GM18861 (cell line): ENCODE data around the gene PTGIS.
"Not testable (repeated sequence)": the region's sequence is repeated elsewhere in the genome, so short reads cannot be mapped to it uniquely, and the experiment has no call there.

Experiments
- ATAC-seq: cut with Tn5 transposase; IDR thresholded peaks from one replicate; pipeline ENCODE4 v1.9.1; 2021; ENCODE audit not compliant: unreplicated experiment

The PTGIS gene

DNA sequence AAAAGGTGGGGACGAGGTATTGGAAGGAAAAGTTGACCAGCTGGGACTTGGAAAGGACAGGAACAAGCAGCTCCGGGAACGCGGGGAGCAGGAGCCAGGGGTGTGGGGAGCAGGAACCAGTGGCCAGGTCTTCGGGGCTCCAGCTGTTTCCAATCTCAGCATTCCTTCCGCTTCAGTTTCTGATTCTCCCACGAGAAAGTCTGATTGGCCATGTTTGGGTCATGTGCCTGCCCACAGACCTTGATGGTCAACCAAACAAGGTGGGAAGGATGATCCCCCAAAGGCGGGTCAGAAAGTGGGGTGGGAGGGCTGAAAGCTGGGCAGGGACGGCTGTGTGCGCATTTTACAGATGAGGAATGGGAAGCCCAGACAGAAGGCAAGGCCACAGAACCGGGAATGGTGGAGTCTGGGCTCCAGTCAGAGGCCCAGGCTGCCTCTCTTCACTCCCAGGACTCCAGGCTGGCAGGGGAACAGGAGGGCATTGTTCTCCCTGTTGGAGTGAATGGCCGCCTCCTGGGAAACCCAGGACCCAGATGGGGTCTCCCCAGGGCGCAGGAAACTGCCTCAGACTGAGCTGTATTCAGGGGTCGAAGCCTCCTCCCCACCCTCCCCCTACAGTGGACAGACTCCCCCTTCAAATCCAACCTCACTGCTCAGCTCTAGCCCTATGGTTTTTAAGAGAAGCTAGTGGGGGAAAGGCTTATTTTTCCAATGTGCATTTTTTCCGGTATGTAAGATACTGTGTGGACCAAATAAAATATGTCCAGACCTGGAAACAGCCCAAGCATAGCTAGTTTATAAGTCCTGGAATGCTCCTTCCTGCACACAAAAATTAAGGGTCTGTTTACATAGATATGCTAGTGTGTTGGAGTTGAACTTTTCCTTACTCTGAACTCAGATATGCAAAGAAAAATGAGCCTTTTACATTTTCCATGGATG is 12.2 kb upstream of the PTGIS start:
- no peak for ATAC-seq

DNA sequence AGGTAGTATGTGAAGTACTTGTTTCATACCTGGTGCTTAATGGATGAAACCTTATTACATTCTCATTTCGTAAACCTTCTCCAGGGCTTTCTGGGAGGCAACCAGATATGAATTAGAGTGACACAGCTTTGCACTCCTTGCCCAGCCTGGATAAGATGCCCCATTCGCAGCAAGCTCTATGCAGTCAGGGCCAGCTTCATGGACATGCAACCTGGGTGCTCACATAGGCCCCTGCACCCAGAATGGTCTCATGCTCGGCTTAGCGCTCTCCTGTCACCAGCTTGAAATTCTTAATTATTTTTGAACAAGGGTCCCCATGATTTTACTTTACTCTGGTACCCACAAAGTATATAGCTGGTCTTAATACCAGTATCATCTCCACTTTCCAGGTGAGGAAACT is 11.3 kb upstream of the PTGIS start:
- ATAC-seq = no peak

DNA sequence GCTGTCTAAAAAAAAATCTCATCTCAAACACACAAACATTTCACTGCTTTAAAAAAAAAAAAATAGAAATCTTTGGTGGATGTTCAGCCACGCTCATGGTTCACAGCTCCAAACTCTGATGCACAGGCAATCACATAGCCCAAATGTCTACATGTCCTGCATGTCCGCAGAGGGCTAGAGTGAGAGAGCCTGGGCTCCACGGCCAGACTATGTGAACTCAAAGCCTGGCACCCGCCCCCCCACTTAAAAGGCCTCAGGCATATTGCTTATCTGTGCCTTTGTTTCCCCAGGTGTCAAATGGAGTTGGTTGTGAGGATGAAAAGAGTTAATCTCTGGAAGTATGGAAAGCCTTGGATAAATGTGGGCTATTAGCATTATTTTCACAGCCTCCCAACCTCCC is 10.5 kb upstream of the PTGIS start:
- no peak for ATAC-seq

- ATAC-seq = no peak
These were observed 7.7 kb upstream of the PTGIS start for GRCh38 chr20:49575551-49576060.

GRCh38 chr20:49573900-49574416 is 6.0 kb upstream of the PTGIS start:
- ATAC-seq = no peak

GRCh38 chr20:49572857-49573256 is 4.9 kb upstream of the PTGIS start:
- no peak for ATAC-seq

- no peak for ATAC-seq
These were observed 3.6 kb upstream of the PTGIS start for GRCh38 chr20:49571553-49571835.

- ATAC-seq = no peak
These were observed 3.1 kb upstream of the PTGIS start for GRCh38 chr20:49570828-49571552.

DNA sequence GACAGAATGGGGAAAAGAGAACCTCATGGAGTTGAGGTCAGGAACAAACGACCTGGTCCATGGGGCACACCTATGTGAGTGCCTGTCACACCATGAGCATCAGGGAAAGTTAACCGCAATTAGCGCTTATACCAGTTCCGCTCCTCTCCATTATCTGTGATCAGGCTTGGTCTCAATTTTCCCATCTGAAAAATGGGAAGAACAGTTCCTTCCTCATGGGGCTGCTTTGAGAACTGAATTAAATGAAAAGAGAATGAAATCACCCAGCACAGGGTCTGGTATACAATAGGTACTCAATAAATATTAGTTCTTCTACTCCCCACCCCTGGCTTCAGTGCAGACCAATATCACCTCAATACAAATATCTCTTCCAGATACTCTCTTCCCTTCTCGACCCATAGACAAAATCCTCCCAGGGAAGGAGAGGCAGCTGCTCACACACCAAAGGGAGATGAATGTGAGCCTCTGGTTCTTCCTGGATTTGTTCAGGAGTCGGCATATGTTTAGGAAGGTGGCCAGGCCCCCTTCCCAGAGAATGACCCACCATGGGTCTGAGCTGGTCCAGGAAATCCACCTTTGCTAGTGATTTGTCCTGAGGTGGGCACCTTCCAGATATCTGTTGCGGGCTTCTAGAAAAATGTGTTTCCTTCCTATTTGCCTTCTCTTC is 2.4 kb upstream of the PTGIS start:
- no peak for ATAC-seq

DNA sequence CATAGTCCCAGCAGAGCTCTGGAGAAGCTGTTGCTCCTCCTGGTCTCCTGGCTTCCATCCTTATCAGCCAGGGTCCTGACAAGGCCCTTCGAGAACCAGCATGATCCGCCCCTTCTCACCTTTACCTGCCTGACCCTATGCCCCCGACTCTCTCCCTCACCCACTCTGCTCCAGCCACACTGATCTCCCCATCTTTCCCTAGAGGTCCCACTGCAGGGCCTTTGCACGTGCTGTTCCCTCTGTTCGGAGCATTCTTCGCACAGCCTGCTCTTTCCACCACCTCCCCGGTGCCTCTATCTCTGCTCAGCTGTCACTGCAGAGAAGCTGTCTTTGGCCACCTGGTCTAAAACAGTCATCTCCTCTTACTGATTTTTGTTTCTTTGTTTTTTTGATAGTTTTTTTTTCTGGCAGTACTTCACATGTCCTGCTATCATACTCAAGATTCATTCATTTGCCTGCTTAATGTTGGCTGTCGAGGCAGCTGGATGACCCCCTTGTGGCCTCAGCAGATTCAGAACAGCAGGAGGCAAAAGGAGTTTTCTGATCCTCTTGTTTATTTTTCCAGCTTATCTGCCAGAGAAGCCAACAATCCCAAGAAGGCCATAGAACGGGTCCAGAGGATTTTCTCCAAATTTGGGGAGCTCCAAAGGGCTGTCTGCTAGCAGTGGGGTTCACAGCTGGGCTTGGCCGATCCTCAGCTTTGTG is 1.6 kb upstream of the PTGIS start:
- ATAC-seq = no peak

GRCh38 chr20:49568278-49569151 is 578 bp upstream of the PTGIS start:
- ATAC-seq = no peak

DNA sequence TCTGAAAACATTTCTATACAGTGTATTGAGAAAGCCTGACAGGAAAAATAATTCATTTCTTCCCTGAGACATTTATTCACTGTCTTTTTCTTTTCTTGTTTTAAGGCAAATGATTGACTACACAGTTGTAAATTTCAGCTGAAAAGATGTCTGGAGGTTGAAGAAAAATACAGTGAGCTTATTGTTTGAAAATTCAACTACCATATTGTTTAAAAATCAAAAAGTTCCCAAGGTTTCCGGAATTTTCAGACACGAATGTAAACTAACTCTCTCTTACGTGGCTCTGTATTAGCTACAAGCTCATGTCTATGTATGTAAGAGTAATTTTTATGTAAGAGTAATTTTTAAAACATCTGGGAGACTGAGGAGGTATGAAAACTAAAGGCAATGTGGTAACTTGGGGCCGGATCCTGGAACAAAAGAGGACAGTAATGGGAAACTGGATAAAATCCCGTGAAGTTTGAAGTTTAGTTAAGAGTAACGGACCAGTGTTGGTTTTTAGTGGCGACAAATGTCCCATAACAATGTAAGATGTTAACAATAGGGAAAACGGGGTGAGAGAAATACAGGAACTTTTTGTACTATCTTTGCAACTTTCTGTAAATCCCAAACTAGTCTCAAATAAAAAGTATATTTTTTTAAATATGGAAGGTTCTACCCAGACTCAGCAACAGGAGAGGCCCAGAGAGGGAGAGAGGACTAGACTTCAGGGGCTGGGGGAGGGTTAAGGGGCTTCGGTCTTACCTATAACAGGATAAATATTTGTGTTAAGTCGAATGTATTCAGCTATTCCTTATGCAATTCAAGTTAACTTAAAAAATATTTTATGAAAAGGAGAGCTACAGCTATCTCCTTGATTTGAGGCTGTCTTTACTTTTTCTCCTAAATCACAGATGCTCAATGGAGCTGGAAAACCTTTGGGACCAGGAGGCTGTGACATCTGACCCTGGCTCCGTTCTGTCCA is 1.3 kb downstream of the PTGIS start:
- no peak for ATAC-seq

- ATAC-seq = not testable (repeated sequence)
These were observed 2.9 kb downstream of the PTGIS start for GRCh38 chr20:49564991-49565390.

GRCh38 chr20:49563015-49563980 is 4.6 kb downstream of the PTGIS start:
- ATAC-seq = no peak

DNA sequence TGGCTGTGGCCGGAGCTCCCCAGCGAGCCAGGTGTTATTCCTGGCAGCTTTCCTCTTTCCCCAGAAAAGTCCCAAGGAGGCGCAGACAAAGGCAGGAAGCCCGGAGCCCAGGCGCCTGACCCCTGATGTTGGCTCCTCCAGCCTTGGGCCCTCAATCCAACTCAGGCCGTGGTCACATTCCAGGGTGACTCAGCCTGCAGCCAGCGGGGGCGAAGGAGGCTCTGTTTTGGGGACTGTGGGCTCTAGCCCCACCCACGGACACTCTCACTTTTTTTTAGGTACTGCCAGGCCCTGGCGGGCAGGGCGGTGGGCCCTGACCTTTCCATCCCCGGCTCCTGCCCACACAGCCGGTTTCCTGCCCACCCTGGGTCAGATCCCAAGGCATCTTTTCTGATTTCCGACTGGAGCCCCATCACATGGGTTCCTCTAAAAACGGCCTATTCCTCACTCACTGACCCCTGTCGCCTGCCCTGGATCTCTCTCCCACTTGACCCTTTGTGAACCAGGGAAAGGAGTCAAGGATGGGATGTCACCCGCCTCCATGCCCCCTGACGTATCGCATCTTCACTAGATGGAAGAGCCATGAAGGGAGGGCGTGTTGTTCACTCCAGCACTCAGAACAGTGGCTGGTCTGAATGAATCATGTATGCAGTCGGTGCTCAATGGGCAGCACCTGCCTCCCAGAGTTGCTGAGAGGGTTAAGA is 5.5 kb downstream of the PTGIS start:
- no peak for ATAC-seq

DNA sequence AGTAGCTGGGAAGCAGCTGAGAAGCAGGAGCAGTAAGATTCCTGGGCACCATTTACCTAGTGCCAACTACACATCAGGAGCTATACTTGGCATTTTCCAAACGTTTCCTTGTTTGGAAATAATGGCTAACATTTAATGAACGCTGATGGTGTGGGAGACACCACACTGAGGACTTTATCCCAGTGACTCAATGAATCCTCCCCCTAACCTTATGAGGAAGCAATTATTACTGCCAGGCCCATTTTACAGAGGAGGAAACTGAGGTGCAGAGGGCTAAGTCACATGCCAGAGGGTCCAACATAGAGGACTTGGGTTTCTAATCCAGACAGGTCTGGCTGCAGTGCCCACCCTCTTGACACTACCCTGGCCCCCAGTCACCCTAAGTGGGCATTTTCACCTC is 6.1 kb downstream of the PTGIS start:
- ATAC-seq = no peak

GRCh38 chr20:49561256-49561655 is 6.7 kb downstream of the PTGIS start:
- no peak for ATAC-seq
